DND-41 (cell line): ENCODE data around the gene GAS7.

Experiments
- CTCF ChIP-seq: IDR thresholded peaks from 2 replicates; pipeline ENCODE4 v1.5.1; 2012; ENCODE audit warnings: borderline replicate concordance, low read length, moderate library complexity, mild to moderate bottlenecking; ENCODE audit not compliant: poor library complexity, severe bottlenecking; ENCODE audit errors: extremely low read depth
- EZH2 ChIP-seq: IDR thresholded peaks from 3 replicates; pipeline ENCODE4 v1.6.1; 2012; ENCODE audit warnings: borderline replicate concordance, low read depth, mild to moderate bottlenecking, moderate library complexity, low read length, inconsistent platforms; ENCODE audit not compliant: severe bottlenecking

GRCh38 chr17:10219193-10219592 is 20.8 kb upstream of the GAS7 start:
- no peak for TF ChIP-seq CTCF
- no peak for TF ChIP-seq EZH2
